ENCODE measurements around the gene LRP1B. TPM values are rescaled to one million over a fixed set of nuclear protein-coding genes. Genes with fewer than 3 reads are reported as not detected.

Gene LRP1B
- total RNA-seq, 2 donors from 2014 or later = 0.91 to 1.2 TPM

DNA sequence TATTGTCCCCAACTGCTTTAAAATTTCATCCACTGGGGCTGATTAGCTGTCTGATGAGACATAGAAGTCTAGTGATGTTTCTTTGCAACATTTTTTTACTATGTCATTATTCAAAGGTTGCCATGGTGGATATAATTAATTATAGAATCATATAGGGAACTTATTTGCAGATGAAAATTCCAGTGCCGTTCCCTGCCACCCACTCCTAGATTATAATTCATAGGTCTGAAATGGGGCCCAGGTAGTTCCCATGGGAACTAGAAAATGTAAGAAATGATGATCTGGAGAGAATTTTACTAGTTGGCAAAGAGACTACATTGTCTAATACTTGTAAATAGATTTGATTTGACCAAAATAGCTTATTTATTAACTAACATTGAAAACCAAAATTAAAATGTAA is 1854.2 kb downstream of the LRP1B start:
- no peak for DNase-seq (ENCODE audit: low spot score)
- no peak overlapping the region for H3K27ac ChIP-seq
- H3K36me3 ChIP-seq = no peaks in the 10 kb centered on the region
- no peaks in the 10 kb centered on the region for H3K27me3 ChIP-seq (replicated peaks; ENCODE audit: insufficient read depth)
- no peak overlapping the region for H3K4me3 ChIP-seq
- no peaks in the 10 kb centered on the region for H3K4me1 ChIP-seq (replicated peaks)
- H3K9me3 ChIP-seq = no peaks in the 10 kb centered on the region
- WGBS = 46% methylated on average over 1 of the region's 1 CpG
- TF ChIP-seq, protein P1, sequence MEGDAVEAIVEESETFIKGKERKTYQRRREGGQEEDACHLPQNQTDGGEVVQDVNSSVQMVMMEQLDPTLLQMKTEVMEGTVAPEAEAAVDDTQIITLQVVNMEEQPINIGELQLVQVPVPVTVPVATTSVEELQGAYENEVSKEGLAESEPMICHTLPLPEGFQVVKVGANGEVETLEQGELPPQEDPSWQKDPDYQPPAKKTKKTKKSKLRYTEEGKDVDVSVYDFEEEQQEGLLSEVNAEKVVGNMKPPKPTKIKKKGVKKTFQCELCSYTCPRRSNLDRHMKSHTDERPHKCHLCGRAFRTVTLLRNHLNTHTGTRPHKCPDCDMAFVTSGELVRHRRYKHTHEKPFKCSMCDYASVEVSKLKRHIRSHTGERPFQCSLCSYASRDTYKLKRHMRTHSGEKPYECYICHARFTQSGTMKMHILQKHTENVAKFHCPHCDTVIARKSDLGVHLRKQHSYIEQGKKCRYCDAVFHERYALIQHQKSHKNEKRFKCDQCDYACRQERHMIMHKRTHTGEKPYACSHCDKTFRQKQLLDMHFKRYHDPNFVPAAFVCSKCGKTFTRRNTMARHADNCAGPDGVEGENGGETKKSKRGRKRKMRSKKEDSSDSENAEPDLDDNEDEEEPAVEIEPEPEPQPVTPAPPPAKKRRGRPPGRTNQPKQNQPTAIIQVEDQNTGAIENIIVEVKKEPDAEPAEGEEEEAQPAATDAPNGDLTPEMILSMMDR (IDR thresholded peaks at IDR 0.05) = no peak
- TF ChIP-seq POLR2A (IDR thresholded peaks at IDR 0.05) (no peak), POLR2AphosphoS5 (IDR thresholded peaks at IDR 0.05) (no peak)
- intact Hi-C loops (cut with DNase I) = no loop called here

DNA sequence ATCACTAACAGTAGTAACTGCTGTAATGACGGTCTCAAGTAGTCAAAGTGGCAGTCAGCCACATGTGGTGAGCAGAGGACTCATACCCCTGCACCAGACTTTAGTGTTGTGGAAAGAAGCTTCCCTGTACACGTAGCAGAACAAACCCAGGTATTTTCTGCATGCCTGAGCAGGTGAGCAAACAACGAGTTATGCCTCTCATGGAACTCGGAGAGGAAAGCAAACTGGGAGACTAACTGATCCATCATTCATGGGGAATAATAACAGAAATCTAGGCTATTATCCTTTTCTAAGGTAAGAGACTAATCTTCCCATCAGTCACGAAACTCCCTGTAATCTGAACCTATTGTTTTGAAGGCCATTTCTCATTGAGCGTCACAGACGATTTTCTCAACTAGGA is 1855.4 kb downstream of the LRP1B start:
- DNase-seq (ENCODE audit: low spot score) = no peak
- H3K27me3 ChIP-seq (replicated peaks; ENCODE audit: insufficient read depth) = no peaks in the 10 kb centered on the region
- H3K4me1 ChIP-seq (replicated peaks) = no peaks in the 10 kb centered on the region
- intact Hi-C loops (cut with DNase I) = no loop called here
- no peaks in the 10 kb centered on the region for H3K9me3 ChIP-seq
- no peaks in the 10 kb centered on the region for H3K36me3 ChIP-seq
- H3K4me3 ChIP-seq = no peak overlapping the region
- H3K27ac ChIP-seq = no peak overlapping the region
- TF ChIP-seq POLR2AphosphoS5 (IDR thresholded peaks at IDR 0.05) = no peak
- TF ChIP-seq, protein P1 (IDR thresholded peaks at IDR 0.05) = no peak
- TF ChIP-seq POLR2A (IDR thresholded peaks at IDR 0.05) = no peak
- 52% methylated on average over 7 of the region's 7 CpGs for WGBS

DNA sequence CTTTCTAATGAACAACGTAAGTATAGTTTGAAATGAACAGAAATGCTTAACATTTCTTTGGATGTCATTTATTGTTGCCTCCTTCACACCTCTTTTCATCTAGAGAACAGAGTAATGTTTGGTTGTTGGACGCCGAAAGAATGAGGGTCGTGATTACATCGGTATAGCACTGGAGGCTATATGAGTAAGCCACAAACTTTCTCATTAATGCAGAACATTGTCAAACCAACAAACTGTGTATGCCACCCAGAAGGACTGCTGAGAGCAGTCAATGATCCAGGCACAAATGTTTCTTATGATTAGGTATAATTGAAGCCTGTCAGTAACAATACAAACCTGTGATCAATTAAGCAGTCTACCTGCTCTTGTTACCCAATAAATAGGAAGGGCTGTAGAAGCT is 1855.9 kb downstream of the LRP1B start:
- intact Hi-C loops (cut with DNase I) = no loop called here
- H3K27ac ChIP-seq = no peak overlapping the region
- no peaks in the 10 kb centered on the region for H3K4me1 ChIP-seq (replicated peaks)
- H3K9me3 ChIP-seq = no peaks in the 10 kb centered on the region
- H3K27me3 ChIP-seq (replicated peaks; ENCODE audit: insufficient read depth) = no peaks in the 10 kb centered on the region
- WGBS = 58% methylated on average over 5 of the region's 5 CpGs
- H3K4me3 ChIP-seq = no peak overlapping the region
- TF ChIP-seq POLR2A (IDR thresholded peaks at IDR 0.05) (no peak), POLR2AphosphoS5 (IDR thresholded peaks at IDR 0.05) (no peak)
- TF ChIP-seq, protein P1 (IDR thresholded peaks at IDR 0.05) = no peak
- DNase-seq (ENCODE audit: low spot score) = no peak
- no peaks in the 10 kb centered on the region for H3K36me3 ChIP-seq

DNA sequence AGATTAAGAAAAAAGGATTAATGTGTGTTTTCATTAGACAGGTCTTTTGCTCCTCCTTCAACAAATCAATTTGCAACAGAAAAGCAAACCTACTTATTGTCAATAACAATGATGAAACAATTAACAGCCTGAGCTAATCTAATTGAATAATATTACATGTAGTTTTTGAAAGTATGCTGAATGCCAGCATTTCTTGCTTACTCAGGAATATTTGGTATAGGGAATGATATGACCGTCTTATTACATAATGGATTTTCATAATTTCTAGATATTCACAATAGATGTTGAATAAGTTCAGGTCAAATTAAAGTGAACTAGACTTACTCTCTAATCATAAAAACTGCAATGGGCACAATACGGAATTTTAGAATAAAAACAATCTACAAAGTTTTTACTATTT is 1856.9 kb downstream of the LRP1B start:
- WGBS = 93% methylated on average over 2 of the region's 2 CpGs
- intact Hi-C loops (cut with DNase I) = no loop called here
- no peaks in the 10 kb centered on the region for H3K36me3 ChIP-seq
- TF ChIP-seq POLR2AphosphoS5 (IDR thresholded peaks at IDR 0.05) = no peak
- TF ChIP-seq, protein P1 (IDR thresholded peaks at IDR 0.05) = no peak
- no peak for TF ChIP-seq POLR2A (IDR thresholded peaks at IDR 0.05)
- H3K27me3 ChIP-seq (replicated peaks; ENCODE audit: insufficient read depth) = no peaks in the 10 kb centered on the region
- no peak overlapping the region for H3K4me3 ChIP-seq
- no peaks in the 10 kb centered on the region for H3K9me3 ChIP-seq
- H3K27ac ChIP-seq = no peak overlapping the region
- no peak for DNase-seq (ENCODE audit: low spot score)
- H3K4me1 ChIP-seq (replicated peaks) = no peaks in the 10 kb centered on the region

DNA sequence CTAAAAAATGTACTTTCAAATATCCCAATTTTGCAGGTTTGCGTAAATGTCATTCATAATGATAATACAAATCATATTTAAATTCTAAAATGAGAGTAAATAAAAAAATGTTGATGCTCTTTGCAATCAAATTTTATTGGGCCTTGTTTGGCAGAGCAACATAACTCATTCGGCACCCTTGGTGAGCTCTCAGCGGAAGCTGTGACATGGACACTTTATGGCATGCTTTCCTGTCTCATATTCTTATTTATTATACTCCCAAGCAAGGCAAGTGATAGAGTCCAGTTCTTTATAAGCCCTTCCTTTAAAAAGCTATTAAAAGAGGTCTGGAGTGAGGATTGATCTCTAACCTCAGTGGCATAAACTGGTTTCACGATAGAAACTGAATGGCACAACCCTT is 1857.4 kb downstream of the LRP1B start:
- Histone ChIP-seq H3K27me3 (replicated peaks; ENCODE audit: insufficient read depth) (no peaks in the 10 kb centered on the region), H3K4me3 (no peak overlapping the region), H3K4me1 (replicated peaks) (no peaks in the 10 kb centered on the region), H3K9me3 (no peaks in the 10 kb centered on the region), H3K27ac (no peak overlapping the region), H3K36me3 (no peaks in the 10 kb centered on the region)
- intact Hi-C loops (cut with DNase I) = no loop called here
- no peak for TF ChIP-seq POLR2A (IDR thresholded peaks at IDR 0.05)
- TF ChIP-seq, protein P1 (IDR thresholded peaks at IDR 0.05) = no peak
- TF ChIP-seq POLR2AphosphoS5 (IDR thresholded peaks at IDR 0.05) = no peak
- no peak for DNase-seq (ENCODE audit: low spot score)
- 75% methylated on average over 4 of the region's 4 CpGs for WGBS
